CD14-positive monocyte (primary cell): Measurements from ENCODE around the gene KLF6. TPM values are rescaled to one million over a fixed set of nuclear protein-coding genes. Genes with fewer than 3 reads are reported as not detected.

Experiments used
- DNase-seq, 3 donors: peaks; one replicate each; pipeline ENCODE4 v3.0.0-alpha.2; 2011 to 2022
- H2AFZ ChIP-seq: 2 replicates; pipeline ENCODE4 v1.6.0; 2012; ENCODE audit warnings: mild to moderate bottlenecking, low read depth, low read length, inconsistent platforms; ENCODE audit not compliant: insufficient read depth, poor library complexity, severe bottlenecking
- H3K27ac ChIP-seq, 2 donors: 1 replicate in 1 of 2; 2 replicates in 1 of 2; pipeline ENCODE4 v1.5.1; 2012 to 2013; ENCODE audit warnings: low read length in 2 of 2, control low read depth in 1 of 2, inconsistent platforms in 1 of 2, low read depth in 1 of 2, mild to moderate bottlenecking in 1 of 2
- H3K27me3 ChIP-seq, 2 donors: one replicate each; pipeline versions ENCODE4 v1.6.0 to v1.6.1; 2011 to 2013; ENCODE audit warnings: low read length in 2 of 2; ENCODE audit not compliant: control insufficient read depth in 2 of 2, insufficient read depth in 2 of 2
- H3K36me3 ChIP-seq, 2 donors: replicated peaks in 1 of 2; 1 replicate in 1 of 2; 2 replicates in 1 of 2; pipeline versions ENCODE4 v1.5.1 to v1.6.1; 2012 to 2013; ENCODE audit warnings: low read length in 2 of 2, control low read depth in 1 of 2, inconsistent platforms in 1 of 2, mild to moderate bottlenecking in 1 of 2; ENCODE audit not compliant: insufficient read depth in 2 of 2, control insufficient read depth in 1 of 2
- H3K4me1 ChIP-seq, 2 donors: 1 replicate in 1 of 2; 2 replicates in 1 of 2; pipeline versions ENCODE4 v1.5.1 to v1.6.1; 2012 to 2013; ENCODE audit warnings: low read length in 2 of 2, control low read depth in 1 of 2, inconsistent platforms in 1 of 2, mild to moderate bottlenecking in 1 of 2, moderate library complexity in 1 of 2; ENCODE audit not compliant: insufficient read depth in 2 of 2, control insufficient read depth in 1 of 2
- H3K4me2 ChIP-seq: replicated peaks from 2 replicates; pipeline ENCODE3; 2012; ENCODE audit warnings: low read length, moderate library complexity, mild to moderate bottlenecking; ENCODE audit not compliant: poor library complexity, severe bottlenecking; ENCODE audit errors: extremely low read depth
- H3K4me3 ChIP-seq, 3 experiments: fragments of 200-600 bp in 1 of 3; sonication (generic) in 1 of 3; replicated peaks in 1 of 3; 1 replicate in 2 of 3; 2 replicates in 1 of 3; pipeline ENCODE4 v1.5.1; 2011 to 2013; ENCODE audit warnings: low read length in 3 of 3, mild to moderate bottlenecking in 3 of 3, control low read depth in 2 of 3, low read depth in 2 of 3, inconsistent platforms in 1 of 3, moderate library complexity in 1 of 3
- H3K79me2 ChIP-seq: 2 replicates; pipeline ENCODE4 v1.6.0; 2012; ENCODE audit warnings: mild to moderate bottlenecking, control low read depth, inconsistent platforms, low read length, moderate library complexity; ENCODE audit not compliant: insufficient read depth
- H3K9ac ChIP-seq: 2 replicates; pipeline ENCODE4 v1.6.0; 2017; ENCODE audit warnings: low read length, mild to moderate bottlenecking; ENCODE audit not compliant: insufficient read depth, poor library complexity, severe bottlenecking
- H3K9me3 ChIP-seq, 2 donors: replicated peaks in 1 of 2; 1 replicate in 1 of 2; 2 replicates in 1 of 2; pipeline versions ENCODE4 v1.5.1 to v1.6.1; 2012 to 2013; ENCODE audit warnings: low read length in 2 of 2, control low read depth in 1 of 2; ENCODE audit not compliant: control insufficient read depth in 1 of 2, insufficient read depth in 1 of 2
- H4K20me1 ChIP-seq: 2 replicates; pipeline ENCODE4 v1.6.0; 2012; ENCODE audit warnings: mild to moderate bottlenecking, low read length, control low read depth, moderate library complexity; ENCODE audit not compliant: insufficient read depth
- H3K27ac Mint-ChIP-seq, 7 donors: one replicate each; pipeline ENCODE4 v1.8.0; 2020; ENCODE audit warnings: mild to moderate bottlenecking in 7 of 7, mixed read lengths in 7 of 7, moderate library complexity in 6 of 7, inconsistent platforms in 2 of 7
- H3K27me3 Mint-ChIP-seq, 3 donors: one replicate each; pipeline ENCODE4 v1.8.0; 2021 to 2022; ENCODE audit warnings: low read depth in 3 of 3, mild to moderate bottlenecking in 3 of 3, mixed read lengths in 3 of 3, moderate library complexity in 3 of 3, inconsistent platforms in 1 of 3
- H3K36me3 Mint-ChIP-seq, 2 donors: one replicate each; pipeline ENCODE4 v1.8.0; 2020; ENCODE audit warnings: mixed read lengths in 2 of 2, inconsistent platforms in 1 of 2, mild to moderate bottlenecking in 1 of 2
- H3K4me1 Mint-ChIP-seq: one replicate; pipeline ENCODE4 v1.8.0; 2020; ENCODE audit warnings: mild to moderate bottlenecking, mixed read lengths
- H3K4me3 Mint-ChIP-seq, 2 donors: one replicate each; pipeline ENCODE4 v1.8.0; 2020; ENCODE audit warnings: mild to moderate bottlenecking in 2 of 2, mixed read lengths in 2 of 2, moderate library complexity in 1 of 2
- H3K9me3 Mint-ChIP-seq, 7 donors: one replicate each; pipeline ENCODE4 v1.8.0; 2020 to 2022; ENCODE audit warnings: mixed read lengths in 7 of 7, mild to moderate bottlenecking in 6 of 7, moderate library complexity in 6 of 7, inconsistent platforms in 2 of 7
- WGBS: methylation state at CpG from one replicate; pipeline ENCODE4 v1.1.5; 2013; ENCODE audit warnings: missing lambda C conversion rate; ENCODE audit not compliant: insufficient coverage; 5-methylcytosine and 5-hydroxymethylcytosine counted together
- intact Hi-C, 2 donors: fragments of 100-400 bp; cut with micrococcal nuclease; formaldehyde crosslinking; loops; one replicate each; pipeline versions ENCODE4 v1.15.0 to v1.15.1; 2023
- polyA plus RNA-seq, 3 donors: library from polyadenylated mRNA; depleted of rRNA in 1 of 3; unstranded in 2 of 3; stranded (reverse) in 1 of 3; fragments of 300-500 nt in 2 of 3; fragments of >200 nt in 1 of 3; fragmentation: Illumina TruSeq in 2 of 3; gene quantifications; 1 replicate in 2 of 3; 2 replicates in 1 of 3; pipeline ENCODE4 v1.2.3, GENCODE V29; 2012 to 2021
- TF ChIP-seq, protein P1 (sequence below): fragments of 200-600 bp; IDR thresholded peaks from one replicate; pipeline ENCODE4 v1.8.0; 2022; ENCODE audit warnings: antibody characterized with exemption, mild to moderate bottlenecking

Gene KLF6
- polyA plus RNA-seq, 3 donors = 436 to 510 (median 499) TPM

DNA sequence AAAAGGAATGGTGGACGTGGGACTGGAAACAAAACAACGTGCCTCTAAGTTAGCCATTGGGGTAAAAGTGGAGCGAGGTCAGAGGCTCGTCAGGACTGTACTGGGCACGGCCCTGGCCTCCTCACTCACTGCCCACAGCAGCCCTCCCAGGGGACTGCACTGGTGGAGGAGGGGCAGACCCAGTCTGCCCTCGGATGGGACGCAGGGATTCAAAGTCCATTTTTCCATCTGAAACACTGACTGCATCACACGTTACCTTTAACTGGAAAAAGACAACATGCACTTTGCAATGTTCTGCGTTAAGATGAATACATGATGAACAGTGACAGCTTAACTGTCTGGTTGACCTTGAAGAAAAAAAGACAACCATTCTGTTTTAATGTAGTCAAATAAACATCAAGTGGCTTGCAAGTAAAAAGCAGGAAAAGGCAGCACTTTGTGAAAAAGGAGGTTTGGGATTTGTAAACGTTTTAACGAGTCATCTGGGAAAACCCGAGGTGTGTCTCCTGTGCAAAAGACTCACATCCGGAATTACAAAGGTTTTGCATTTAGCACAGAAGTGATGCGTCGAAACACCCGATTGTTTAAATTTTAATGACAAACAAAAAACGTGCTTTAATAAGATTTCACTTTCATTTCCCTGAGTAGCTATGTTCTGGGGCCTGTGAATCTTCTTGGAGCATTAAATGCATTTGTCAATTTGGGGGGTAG lies 18.8 kb downstream of the KLF6 start:
- peak overlapping the region; percentile 2 to 91 (median 50) for H3K27ac Mint-ChIP-seq
- no peaks in the 10 kb centered on the region for H3K9me3 Mint-ChIP-seq
- H3K9ac ChIP-seq = no peak overlapping the region
- H3K27me3 ChIP-seq = no peaks in the 10 kb centered on the region
- intact Hi-C loops = loop anchor here in 1 of 2 donors (5.0 kb wide), 1 partner anchor 566 kb away; no protein-coding TSS in a partner anchor
- no peaks in the 10 kb centered on the region for H3K79me2 ChIP-seq
- TF ChIP-seq, protein P1, sequence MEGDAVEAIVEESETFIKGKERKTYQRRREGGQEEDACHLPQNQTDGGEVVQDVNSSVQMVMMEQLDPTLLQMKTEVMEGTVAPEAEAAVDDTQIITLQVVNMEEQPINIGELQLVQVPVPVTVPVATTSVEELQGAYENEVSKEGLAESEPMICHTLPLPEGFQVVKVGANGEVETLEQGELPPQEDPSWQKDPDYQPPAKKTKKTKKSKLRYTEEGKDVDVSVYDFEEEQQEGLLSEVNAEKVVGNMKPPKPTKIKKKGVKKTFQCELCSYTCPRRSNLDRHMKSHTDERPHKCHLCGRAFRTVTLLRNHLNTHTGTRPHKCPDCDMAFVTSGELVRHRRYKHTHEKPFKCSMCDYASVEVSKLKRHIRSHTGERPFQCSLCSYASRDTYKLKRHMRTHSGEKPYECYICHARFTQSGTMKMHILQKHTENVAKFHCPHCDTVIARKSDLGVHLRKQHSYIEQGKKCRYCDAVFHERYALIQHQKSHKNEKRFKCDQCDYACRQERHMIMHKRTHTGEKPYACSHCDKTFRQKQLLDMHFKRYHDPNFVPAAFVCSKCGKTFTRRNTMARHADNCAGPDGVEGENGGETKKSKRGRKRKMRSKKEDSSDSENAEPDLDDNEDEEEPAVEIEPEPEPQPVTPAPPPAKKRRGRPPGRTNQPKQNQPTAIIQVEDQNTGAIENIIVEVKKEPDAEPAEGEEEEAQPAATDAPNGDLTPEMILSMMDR = no peak
- peak overlapping the region in 1 of 2 donors; percentile 79 for H3K27ac ChIP-seq
- no peak overlapping the region for H3K4me3 Mint-ChIP-seq
- H3K9me3 ChIP-seq = no peaks in the 10 kb centered on the region
- peaks cover 96 to 97% of the 10 kb centered on the region in 2 donors for H3K4me1 ChIP-seq
- H3K4me1 Mint-ChIP-seq = peaks cover 87% of the 10 kb centered on the region
- no peak overlapping the region for H2AFZ ChIP-seq
- no peaks in the 10 kb centered on the region for H4K20me1 ChIP-seq
- DNase-seq = peak in 1 of 3 donors; percentile 54
- H3K36me3 ChIP-seq = no peaks in the 10 kb centered on the region
- H3K4me3 ChIP-seq = peak overlapping the region in 1 of 3 experiments; percentile 2
- no peaks in the 10 kb centered on the region for H3K27me3 Mint-ChIP-seq
- H3K36me3 Mint-ChIP-seq = peaks cover 5 to 7% of the 10 kb centered on the region in 2 donors
- H3K4me2 ChIP-seq = peak overlapping the region; percentile 6
- 82% methylated on average over 10 of the region's 17 CpGs for WGBS

GRCh38 chr10:3765146-3765545 lies 19.9 kb downstream of the KLF6 start:
- H3K4me1 ChIP-seq = peaks cover 97 to 100% of the 10 kb centered on the region in 2 donors
- intact Hi-C loops = loop anchor here in 1 of 2 donors (5.0 kb wide), 1 partner anchor 567 kb away; no protein-coding TSS in a partner anchor
- Mint-ChIP-seq H3K9me3 (peaks cover 0 to 3% (median 0%) of the 10 kb centered on the region in 7 donors), H3K27ac (peak overlapping the region; percentile 83 to 93 (median 91)), H3K36me3 (peaks cover 5 to 7% of the 10 kb centered on the region in 2 donors), H3K4me1 (peaks cover 91% of the 10 kb centered on the region), H3K4me3 (peak overlapping the region in 1 of 2 donors; percentile 74), H3K27me3 (peaks cover 0 to 1% (median 0%) of the 10 kb centered on the region in 3 donors)
- no peaks in the 10 kb centered on the region for H3K9me3 ChIP-seq
- no peak overlapping the region for H3K9ac ChIP-seq
- H3K27ac ChIP-seq = peak overlapping the region; percentile 36 to 79
- 0% methylated on average over 5 of the region's 6 CpGs for WGBS
- TF ChIP-seq, protein P1 = no peak
- H4K20me1 ChIP-seq = no peaks in the 10 kb centered on the region
- peak overlapping the region; percentile 52 for H3K4me2 ChIP-seq
- H2AFZ ChIP-seq = peak overlapping the region; percentile 32
- H3K27me3 ChIP-seq = no peaks in the 10 kb centered on the region
- no peaks in the 10 kb centered on the region for H3K79me2 ChIP-seq
- H3K36me3 ChIP-seq = no peaks in the 10 kb centered on the region
- DNase-seq = peak in 2 of 3 donors; percentile 69 to 70
- peak overlapping the region in 1 of 3 experiments; percentile 57 for H3K4me3 ChIP-seq
